GM21737 (cell line): ENCODE measurements around the gene KIAA1549.

ENCODE experiments used
- ATAC-seq: cut with Tn5 transposase; IDR thresholded peaks from one replicate; pipeline ENCODE4 v1.9.1; 2021; ENCODE audit warnings: mild to moderate bottlenecking, moderate library complexity; ENCODE audit not compliant: unreplicated experiment

The KIAA1549 gene

GRCh38 chr7:138861051-138861450, 120.1 kb downstream of the KIAA1549 start:
- no peak for ATAC-seq

GRCh38 chr7:138857728-138858127, 123.5 kb downstream of the KIAA1549 start:
- no peak for ATAC-seq

GRCh38 chr7:138854115-138854645, 127.0 kb downstream of the KIAA1549 start:
- ATAC-seq: no peak

GRCh38 chr7:138853448-138853847, 127.7 kb downstream of the KIAA1549 start:
- ATAC-seq: no peak

- no peak for ATAC-seq
These were observed 128.7 kb downstream of the KIAA1549 start for GRCh38 chr7:138852469-138852868.

GRCh38 chr7:138849701-138850100, 131.5 kb downstream of the KIAA1549 start:
- ATAC-seq: no peak

GRCh38 chr7:138848056-138848980, 132.9 kb downstream of the KIAA1549 start:
- ATAC-seq: no peak

GRCh38 chr7:138845711-138846110, 135.5 kb downstream of the KIAA1549 start:
- ATAC-seq: no peak

GRCh38 chr7:138843632-138844580, 137.3 kb downstream of the KIAA1549 start:
- ATAC-seq: no peak

- no peak for ATAC-seq
These were observed 139.1 kb downstream of the KIAA1549 start for GRCh38 chr7:138842111-138842510.

GRCh38 chr7:138838166-138838565, 143.0 kb downstream of the KIAA1549 start:
- ATAC-seq: no peak

GRCh38 chr7:138837627-138838026, 143.6 kb downstream of the KIAA1549 start:
- ATAC-seq: no peak

- ATAC-seq: no peak
These were observed 146.1 kb downstream of the KIAA1549 start for GRCh38 chr7:138835087-138835486.

GRCh38 chr7:138834583-138834982, 146.6 kb downstream of the KIAA1549 start:
- no peak for ATAC-seq

GRCh38 chr7:138833596-138833995, 147.6 kb downstream of the KIAA1549 start:
- ATAC-seq: no peak

GRCh38 chr7:138832966-138833365, 148.2 kb downstream of the KIAA1549 start:
- no peak for ATAC-seq

- no peak for ATAC-seq
These were observed 151.9 kb downstream of the KIAA1549 start for GRCh38 chr7:138829335-138829734.

GRCh38 chr7:138828302-138828701, 152.9 kb downstream of the KIAA1549 start:
- no peak for ATAC-seq

GRCh38 chr7:138825049-138825721, 156.0 kb downstream of the KIAA1549 start:
- no peak for ATAC-seq

GRCh38 chr7:138822867-138823535, 158.2 kb downstream of the KIAA1549 start:
- no peak for ATAC-seq
